ENCODE measurements around the gene CCL27. TPM values are rescaled to one million over a fixed set of nuclear protein-coding genes. Genes with fewer than 3 reads are reported as not detected.

The CCL27 gene
- total RNA-seq, 4 donors from 2014 or later: not detected

DNA sequence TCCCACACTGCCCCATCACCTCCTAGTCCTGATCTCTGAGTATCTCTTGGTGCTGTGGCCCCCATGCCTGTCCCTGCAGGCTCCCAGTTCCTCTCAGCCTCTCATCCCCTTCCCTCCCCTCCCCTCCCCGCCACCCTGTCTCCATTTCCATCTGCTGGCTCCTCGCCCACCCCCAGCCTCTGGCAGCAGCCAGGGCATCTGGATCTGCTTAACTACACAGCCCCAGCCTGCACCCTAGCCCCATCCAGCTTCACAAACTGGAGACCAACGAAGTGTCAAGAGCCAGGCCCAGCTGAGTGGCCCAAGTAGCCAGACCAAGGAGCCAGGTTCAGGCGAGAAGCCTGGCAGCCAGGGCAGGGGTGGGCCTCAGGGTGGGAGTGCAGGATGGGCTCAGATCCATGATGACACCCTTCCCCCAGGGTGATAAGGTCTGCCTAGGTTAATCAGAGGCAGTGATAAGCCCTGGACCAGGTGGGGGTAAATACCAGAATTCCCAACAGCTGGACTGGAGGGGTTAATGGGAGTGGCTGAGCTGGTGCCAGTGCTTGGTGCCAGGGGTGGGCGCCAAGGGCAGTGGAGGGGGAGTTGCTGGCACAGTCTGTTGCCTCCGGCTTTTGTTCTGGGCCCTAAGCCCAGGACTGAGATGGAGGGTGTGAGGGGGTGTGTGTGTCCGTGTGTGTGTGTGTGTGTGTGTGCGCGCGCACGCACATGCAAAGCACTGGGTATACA is 8.0 kb downstream of the CCL27 start:
- peak overlapping the region in 2 of 4 donors; percentile 10 to 51 for H3K4me3 ChIP-seq
- peaks cover 45 to 59% (median 52%) of the 10 kb centered on the region in 4 donors for H3K4me1 ChIP-seq
- TF ChIP-seq CTCF (IDR thresholded peaks at IDR 0.05): peak in 1 of 3 experiments; percentile 8
- TF ChIP-seq POLR2AphosphoS5 (IDR thresholded peaks at IDR 0.05): peak; percentile 59 to 67
- TF ChIP-seq EP300 (IDR thresholded peaks at IDR 0.05): no peak
- TF ChIP-seq POLR2A (IDR thresholded peaks at IDR 0.05; ENCODE audit: low read depth): no peak
- WGBS: 34% methylated on average over 8 of the region's 11 CpGs
- no peak for DNase-seq (ENCODE audit: extremely low spot score)
- H3K36me3 ChIP-seq: peaks cover 4 to 23% (median 10%) of the 10 kb centered on the region in 4 donors
- intact Hi-C loops (cut with DNase I): loop anchor here (10.0 kb wide), 1 partner anchor 60 kb away; no protein-coding TSS in a partner anchor
- H3K27ac ChIP-seq (replicated peaks in 1 of 4): peak overlapping the region; percentile 80 to 83 (median 82)
- H3K27me3 ChIP-seq: no peaks in the 10 kb centered on the region
- H3K9me3 ChIP-seq: no peaks in the 10 kb centered on the region

- no peak for DNase-seq (ENCODE audit: extremely low spot score)
- H3K9me3 ChIP-seq: no peaks in the 10 kb centered on the region
- peak overlapping the region; percentile 80 to 83 (median 82) for H3K27ac ChIP-seq (replicated peaks in 1 of 4)
- intact Hi-C loops (cut with DNase I): loop anchor here (10.0 kb wide), 1 partner anchor 59 kb away; no protein-coding TSS in a partner anchor
- peaks cover 45 to 63% (median 56%) of the 10 kb centered on the region in 4 donors for H3K4me1 ChIP-seq
- WGBS: 36% methylated on average over 11 of the region's 11 CpGs
- H3K4me3 ChIP-seq: peak overlapping the region; percentile 51 to 62 (median 58)
- no peaks in the 10 kb centered on the region for H3K27me3 ChIP-seq
- H3K36me3 ChIP-seq: peaks cover 10 to 29% (median 21%) of the 10 kb centered on the region in 4 donors
- TF ChIP-seq EP300 (IDR thresholded peaks at IDR 0.05) (no peak), POLR2A (IDR thresholded peaks at IDR 0.05; ENCODE audit: low read depth) (no peak), POLR2AphosphoS5 (IDR thresholded peaks at IDR 0.05) (no peak), CTCF (IDR thresholded peaks at IDR 0.05) (no peak)
Measured at GRCh38 chr9:34653151-34654072, 9.0 kb downstream of the CCL27 start.

- DNase-seq (ENCODE audit: extremely low spot score): no peak
- TF ChIP-seq CTCF (IDR thresholded peaks at IDR 0.05): no peak
- no peak for TF ChIP-seq EP300 (IDR thresholded peaks at IDR 0.05)
- no peak for TF ChIP-seq POLR2A (IDR thresholded peaks at IDR 0.05; ENCODE audit: low read depth)
- Histone ChIP-seq H3K27ac (replicated peaks in 1 of 4) (peak overlapping the region; percentile 80 to 83 (median 82)), H3K4me3 (peak overlapping the region; percentile 51 to 62 (median 58)), H3K36me3 (peaks cover 10 to 26% (median 20%) of the 10 kb centered on the region in 4 donors), H3K9me3 (no peaks in the 10 kb centered on the region), H3K27me3 (no peaks in the 10 kb centered on the region), H3K4me1 (peaks cover 53 to 71% (median 64%) of the 10 kb centered on the region in 4 donors)
- 16% methylated on average over 5 of the region's 5 CpGs for WGBS
- intact Hi-C loops (cut with DNase I): loop anchor here (10.0 kb wide), 1 partner anchor 58 kb away; no protein-coding TSS in a partner anchor
Measured at GRCh38 chr9:34652602-34653000, 9.9 kb downstream of the CCL27 start.

DNA sequence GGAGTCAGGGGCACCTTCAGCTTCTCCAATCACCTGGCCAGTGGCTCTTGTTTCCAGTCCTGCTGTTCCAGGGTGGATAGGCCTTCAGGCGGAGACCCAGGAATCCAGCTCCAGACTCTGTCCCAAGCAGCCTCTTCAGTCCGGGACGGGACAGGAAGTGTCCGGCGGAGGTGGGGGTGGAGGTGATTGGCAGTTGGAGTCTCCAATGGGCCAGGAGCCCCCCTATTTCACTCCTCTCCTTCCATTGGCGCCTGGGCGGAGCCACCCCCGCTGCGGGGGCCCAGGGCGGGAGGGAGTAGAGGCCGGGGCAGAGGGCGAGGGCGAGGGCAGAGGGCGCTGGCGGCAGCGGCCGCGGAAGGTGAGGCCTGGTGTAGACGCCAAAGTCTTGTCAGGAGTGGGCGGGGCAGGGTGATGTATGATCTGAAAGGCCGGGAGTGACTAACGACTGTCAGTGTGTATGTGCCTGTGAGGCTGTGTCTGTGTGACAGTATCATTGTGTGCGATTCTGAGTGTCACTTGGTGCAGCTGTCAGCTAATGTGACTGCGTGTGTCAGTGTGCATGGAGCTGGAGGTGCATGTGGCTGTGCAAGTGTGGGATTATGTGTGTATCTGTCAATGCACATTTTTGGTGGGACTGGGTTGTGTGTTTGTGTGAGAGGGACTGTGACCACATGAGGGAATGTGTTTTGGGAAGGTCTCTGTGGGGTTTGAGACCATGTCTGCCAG is 10.4 kb downstream of the CCL27 start, which contains the start of gene IL11RA:
TSS of gene IL11RA (plus strand) at position 310 of the 726 bp plus-strand sequence. CDS start 3,033 bp downstream, outside the sequence.
- H3K27ac ChIP-seq (replicated peaks in 1 of 4): peak within 1 kb of the TSS; percentile 80 to 83 (median 82)
- H3K9me3 ChIP-seq: no peaks in the 10 kb centered on the region
- 17% methylated on average over 20 of the region's 24 CpGs for WGBS
- H3K27me3 ChIP-seq: no peaks in the 10 kb centered on the region
- intact Hi-C loops (cut with DNase I): loop anchor here (10.0 kb wide), 1 partner anchor 57 kb away; no protein-coding TSS in a partner anchor
- peak; percentile 96 for DNase-seq (ENCODE audit: extremely low spot score)
- TF ChIP-seq CTCF (IDR thresholded peaks at IDR 0.05): no peak
- TF ChIP-seq POLR2AphosphoS5 (IDR thresholded peaks at IDR 0.05): peak; percentile 79 to 86
- H3K4me3 ChIP-seq: peak within 1 kb of the TSS; percentile 51 to 62 (median 58)
- peaks cover 59 to 77% (median 70%) of the 10 kb centered on the region in 4 donors for H3K4me1 ChIP-seq
- peaks cover 10 to 21% (median 18%) of the 10 kb centered on the region in 4 donors for H3K36me3 ChIP-seq
